GM18499 (cell line): Measurements from ENCODE around the gene KDM8.
"Not testable (repeated sequence)": the region's sequence is repeated elsewhere in the genome, so short reads cannot be mapped to it uniquely, and the experiment has no call there.

Experiments used
- ATAC-seq: cut with Tn5 transposase; IDR thresholded peaks from one replicate; pipeline ENCODE4 v1.9.1; 2021; ENCODE audit warnings: moderate number of reproducible peaks; ENCODE audit not compliant: insufficient read depth, unreplicated experiment

The KDM8 gene

DNA sequence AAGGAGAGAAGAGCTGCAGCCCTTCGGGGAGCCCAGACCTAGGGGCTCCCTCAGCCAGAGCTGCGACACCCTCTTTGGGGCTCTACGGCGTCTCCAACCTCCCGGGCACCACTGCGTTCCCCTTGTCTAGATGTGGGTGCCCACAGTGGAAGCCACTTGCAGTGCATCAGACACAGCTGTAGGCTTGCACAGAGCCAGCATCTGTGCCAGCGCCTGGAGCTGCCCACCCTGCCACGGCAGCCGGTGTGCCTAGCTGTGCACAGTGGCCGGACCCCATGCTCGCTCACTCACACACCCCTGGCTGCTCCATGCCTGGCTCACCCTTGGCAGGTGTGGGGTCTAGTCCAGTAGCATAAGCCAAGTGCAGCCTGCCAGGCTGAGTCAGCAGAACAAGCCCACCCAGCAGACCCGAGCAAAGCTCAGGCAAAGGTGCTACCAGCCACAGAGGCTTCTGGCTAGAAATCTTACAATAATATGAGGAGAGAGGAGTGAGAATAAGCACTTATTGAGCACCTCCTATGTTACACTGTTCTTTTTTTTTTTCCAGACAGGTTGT lies 12.9 kb upstream of the KDM8 start:
- ATAC-seq: no peak

DNA sequence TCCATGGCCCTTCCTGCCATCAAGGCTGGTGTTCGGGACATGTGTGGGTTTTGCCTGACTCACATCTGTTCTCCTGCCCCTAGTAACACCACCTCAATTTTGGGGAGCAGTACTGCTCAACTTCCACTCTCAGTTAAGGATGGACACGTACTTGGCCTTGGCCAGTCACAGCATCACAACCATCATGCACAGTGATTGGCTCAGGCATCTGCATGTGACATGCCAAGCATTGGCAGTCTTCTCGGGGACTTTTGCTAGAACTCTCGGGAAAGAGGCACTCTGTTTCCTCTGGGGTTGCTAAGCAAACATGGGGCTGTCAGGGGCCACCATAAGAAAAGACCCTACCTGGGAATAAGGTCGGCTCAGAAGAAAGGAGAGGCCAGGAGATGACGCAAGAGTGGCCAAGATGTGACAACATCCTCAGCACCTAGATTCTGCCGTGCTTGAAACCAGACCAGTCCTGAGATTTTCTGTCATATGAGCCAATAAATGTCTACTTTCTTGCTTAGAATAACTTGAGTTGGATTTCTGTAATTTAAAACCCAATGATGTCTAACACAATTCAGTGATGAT lies 11.9 kb upstream of the KDM8 start:
- no peak for ATAC-seq

DNA sequence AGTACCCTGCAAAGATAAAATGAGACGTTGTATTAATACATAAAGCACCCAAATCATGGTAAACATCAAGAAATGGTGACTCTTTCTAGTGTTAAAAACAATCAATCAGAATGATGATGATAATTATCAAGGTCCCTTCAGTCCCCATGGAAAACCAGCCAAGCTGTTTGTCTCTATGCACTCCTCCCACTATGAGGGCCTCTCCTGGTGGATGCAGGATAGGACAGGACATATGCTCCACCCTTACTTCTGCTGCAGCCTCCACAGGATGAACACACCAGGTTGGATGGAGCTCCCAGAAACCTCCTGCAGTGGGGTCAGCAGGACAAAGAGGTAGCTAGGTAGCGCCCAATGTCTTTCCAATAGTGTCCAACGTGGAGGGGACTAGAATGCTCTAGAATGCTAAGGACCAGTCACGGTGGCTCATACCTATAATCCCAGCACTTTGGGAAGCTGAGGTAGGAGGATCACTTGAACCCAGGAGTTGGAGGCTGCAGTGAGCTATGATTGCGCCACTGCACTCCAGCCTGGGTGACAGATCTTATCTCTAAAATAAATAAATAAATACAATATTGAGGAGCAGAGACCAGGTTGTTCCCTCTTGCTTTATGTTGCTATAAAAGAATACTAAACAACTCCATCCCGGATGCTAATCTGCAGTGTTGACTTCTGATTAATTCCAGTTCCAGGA lies 9.9 kb upstream of the KDM8 start:
- ATAC-seq: no peak

DNA sequence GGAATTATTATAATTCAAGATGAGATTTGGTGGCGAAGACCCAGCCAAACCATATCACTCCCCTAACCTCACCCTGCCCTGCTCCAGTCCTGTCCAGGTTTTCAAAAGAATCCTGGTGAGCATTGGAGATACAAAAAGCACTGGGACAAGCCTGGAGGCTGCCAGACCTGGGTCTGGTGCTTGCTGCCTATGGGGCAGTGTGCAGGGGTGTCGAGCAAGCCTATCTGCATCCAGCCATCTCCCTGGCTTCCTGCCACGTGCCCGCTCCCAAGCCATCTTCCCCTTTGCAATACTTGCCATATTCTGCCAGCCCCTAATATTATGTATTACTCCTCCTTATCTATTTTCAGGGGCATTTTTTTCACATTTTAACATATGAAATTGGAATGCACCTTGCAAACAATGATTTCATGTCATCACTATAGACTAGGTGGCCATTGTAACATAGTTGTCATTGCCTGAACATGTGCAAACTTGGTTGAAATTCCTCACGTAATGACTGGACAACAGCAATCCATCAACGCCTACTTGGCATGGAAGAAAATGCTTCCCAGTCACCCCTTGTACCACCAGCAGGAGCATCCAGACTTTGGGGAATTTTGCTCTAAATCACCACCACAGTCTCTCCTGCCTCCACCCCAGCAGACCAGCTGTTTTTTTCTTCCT lies 8.1 kb upstream of the KDM8 start:
- ATAC-seq: no peak

DNA sequence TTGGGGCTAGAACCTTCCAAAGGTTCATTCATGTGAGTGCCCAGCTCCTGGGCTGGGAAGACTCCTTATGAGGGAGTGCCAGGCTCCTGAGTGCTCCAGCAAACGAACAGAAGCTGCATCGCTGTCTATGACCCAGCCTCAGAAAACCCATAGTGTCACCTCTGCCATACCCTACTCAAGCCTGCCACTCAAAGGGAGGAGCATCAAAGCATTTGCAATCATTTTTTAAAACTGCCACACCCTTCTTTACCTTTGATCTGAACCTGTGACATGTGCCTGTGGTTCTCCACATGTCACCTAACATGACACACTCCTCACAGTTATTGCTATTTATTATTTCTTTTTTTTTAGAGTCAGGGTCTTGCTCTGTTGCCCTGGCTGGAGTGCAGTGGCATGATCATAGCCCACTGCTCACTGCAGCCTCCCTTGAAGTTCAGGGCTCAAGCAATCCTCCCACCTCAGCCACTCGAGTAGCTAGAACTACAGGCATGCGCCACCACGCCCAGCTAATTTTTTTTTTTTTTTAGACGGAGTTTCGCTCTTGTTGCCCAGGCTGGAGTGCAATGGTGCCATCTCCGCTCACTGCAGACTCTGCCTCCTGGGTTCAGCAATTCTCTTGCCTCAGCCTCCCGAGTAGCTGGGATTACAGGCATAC lies 7.3 kb upstream of the KDM8 start:
- no peak for ATAC-seq

DNA sequence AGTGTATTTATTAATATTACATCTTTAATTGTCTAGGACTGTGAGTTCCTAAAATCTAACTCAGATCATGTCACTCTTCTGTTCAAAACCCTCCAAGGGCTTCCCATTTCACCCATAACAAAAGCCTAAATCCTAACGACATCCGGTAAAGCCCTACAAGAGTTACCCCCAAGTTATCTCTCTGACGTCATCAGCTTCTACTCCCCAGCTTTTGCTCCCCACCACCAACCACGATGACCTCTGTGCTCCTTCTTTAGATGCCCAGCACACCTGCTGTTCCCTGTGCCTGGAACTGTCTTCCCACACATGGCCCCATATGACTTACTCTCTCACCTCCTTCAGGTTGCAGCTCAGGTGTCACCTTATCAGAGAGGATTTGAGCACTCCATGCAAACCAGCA lies 6.3 kb upstream of the KDM8 start:
- no peak for ATAC-seq

DNA sequence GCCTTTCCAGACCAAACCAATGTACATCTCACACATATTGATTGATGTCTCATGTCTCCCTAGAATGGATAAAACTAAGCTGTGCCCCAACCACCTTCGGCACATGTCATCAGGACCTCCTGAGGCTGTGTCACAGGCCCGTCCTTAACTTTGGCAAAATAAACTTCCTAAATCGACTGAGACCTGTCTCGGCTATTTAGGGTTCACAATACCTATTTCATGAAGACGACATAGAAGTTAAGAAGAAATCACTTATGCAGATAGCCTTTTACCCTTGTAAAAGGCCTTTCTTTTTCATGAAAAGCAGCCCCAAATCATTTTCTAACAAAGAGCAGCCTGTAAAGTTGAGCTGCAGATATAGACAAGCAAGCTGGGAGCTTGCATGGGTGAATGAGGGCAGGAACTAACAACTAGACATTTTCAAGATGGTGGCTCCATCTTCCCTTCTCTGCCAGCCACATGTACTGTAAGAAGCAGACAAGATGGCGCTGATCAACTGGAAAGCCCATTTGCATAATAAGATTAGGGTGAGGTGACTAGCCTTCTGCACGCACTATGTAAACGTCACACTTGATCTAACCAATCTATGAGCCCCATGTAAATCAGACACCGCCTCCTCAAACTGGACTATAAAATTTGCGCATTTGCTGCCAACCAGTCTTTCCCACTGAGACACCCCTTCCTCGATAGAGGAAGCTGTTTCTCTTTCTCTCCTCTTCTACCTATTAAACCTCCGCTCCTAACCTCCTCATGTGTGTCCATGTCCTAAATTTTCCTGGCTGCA lies 4.7 kb upstream of the KDM8 start:
- ATAC-seq: no peak

DNA sequence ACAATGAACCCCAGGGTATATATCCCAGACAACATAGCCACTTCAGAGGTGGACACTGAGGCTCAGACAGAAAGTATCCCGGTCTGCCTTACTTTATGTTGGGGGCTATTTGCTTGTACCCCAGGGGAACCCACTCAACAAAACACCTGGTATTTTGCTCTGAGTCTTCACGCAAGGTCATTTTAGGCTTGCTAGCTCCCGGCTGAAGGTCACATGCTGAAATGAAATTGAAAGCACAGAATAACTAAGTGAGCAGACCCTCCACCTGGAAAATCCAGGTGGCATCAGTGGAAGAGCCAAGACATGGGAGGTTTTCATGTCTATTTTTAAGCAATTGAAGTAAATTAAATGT lies 4.1 kb upstream of the KDM8 start:
- ATAC-seq: no peak

DNA sequence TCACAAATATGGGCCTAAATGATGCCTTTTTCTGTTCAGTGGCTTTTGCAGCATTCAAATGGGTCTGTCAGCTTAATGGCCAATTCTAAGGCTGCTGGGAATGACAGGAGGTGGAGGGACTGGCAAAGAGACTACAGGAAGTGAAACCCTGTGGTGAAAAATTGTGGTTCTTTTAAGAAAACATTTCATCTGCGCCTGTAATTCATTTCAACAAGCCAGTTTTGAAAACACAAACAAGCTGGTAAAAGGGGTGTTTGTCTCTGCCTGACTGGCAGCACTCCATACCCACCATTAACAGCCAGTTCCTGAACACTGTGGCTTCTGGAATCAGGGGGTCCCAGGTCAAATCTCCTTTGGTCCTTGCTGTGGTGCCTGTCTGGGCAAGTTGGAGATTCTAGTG lies 3.6 kb upstream of the KDM8 start:
- ATAC-seq: no peak

DNA sequence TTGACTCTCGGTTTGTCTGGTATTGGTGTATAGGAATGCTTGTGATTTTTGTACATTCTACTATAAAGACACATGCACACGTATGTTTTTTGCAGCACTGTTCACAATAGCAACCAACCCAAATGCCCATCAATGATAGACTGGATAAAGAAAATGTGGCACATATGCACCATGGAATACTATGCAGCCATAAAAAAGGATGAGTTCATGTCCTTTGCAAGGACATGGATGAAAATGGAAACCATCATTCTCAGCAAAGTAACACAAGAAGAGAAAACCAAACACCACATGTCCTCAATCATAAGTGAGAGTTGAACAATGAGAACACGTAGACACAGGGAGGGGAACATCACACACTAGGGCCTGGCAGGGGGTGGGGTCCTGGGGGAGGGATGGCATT lies 2.4 kb upstream of the KDM8 start:
- ATAC-seq: not testable (repeated sequence)

DNA sequence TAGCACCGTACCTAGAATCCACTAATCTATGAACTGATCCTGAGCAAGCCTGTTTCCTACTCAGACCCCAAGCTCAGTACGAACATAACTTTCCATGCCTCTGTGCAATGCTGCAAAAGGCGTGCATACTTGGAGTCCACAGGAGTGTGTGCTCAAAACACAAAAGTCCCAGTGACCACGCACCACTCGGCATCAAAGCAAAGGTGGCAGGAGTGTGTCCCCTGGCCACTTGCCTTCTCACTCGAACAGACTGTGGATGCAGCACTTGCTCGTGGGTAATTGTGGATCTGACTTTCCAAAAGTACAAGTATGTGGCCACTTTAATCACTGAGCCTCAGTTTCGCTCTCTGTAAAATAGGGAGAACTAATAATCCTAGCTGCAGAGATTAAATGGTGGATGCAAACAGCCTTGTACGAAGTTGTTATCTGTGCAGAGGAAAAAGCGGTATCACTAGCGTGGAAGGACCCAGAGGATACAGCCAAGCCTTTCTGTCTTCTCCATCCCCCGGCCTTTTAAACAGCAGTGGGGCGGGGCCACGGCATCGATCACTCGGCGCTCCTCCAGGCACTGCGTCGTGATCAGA lies 311 bp upstream of the KDM8 start:
- no peak for ATAC-seq

DNA sequence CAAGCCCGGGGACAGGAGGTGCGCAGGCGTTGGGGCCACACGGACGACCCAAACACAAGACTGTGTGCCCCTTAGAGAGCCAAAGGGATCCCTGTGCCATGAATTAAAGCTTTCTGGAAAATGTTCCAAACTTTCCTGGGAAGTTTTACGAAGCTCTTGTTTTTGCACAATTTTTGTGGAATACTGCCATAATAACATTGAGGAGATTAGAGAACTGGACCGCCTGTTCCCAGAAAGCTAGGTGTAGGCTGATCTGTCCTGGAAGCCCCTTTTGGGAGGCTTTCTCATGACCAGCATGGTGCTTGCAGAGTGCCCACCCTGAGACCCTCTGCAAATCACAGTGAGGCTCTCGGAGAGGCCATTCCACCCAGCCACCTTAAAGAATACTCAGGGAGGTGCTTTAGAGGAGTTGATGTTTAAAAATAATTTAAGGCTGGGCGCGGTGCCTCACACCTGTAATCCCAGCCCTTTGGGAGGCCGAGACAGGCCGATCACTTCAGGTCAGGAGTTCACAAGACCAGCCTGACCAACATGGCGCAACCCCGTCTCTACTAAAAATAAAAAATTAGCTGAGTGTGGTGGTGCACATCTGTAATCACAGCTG lies 1.1 kb downstream of the KDM8 start:
- no peak for ATAC-seq

DNA sequence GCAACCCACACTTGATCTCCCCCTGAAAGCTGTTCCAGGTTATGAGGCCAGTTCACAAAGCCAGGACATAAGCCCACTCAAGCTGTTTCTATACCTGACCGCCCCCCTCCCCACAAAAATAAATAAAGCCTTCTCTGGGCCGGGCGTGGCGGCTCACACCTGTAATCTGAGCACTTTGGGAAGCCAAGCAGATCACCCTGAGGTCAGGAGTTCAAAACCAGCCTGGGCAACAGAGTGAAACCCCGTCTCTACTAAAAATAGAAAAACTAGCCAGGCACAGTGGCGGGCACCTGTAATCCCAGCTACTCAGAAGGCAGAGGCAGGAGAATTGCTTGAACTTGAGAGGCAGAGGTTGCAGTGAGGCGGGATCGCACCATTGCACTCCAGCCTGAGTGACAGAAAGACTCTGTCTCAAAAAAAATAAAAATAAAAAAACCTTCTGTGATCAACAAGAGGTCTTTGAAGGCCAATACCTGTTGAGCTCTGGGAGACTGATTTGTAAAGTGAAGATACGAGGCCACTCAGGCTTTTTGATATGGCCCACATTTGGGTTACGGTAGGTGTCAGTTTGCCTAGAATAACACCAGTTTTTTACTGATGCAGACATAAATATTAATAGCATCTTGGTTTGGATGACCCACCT lies 2.2 kb downstream of the KDM8 start:
- ATAC-seq: no peak

DNA sequence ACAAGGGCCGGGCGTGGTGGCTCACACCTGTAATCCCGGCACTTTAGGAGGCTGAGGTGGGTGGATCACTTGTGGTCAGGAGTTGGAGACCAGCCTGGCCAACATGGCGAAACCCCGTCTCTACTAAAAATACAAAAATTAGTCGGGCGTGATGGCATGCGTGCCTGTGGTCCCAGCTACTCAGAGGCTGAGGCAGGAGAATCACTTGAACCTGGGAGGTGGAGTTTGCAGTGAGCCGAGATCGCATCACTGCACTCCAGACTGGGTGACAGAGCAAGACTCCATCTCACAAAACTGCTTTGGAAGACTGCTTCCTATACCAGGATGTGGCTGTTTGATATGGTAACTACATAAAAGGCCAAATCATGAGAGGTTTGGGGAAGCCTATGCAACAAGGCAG lies 3.8 kb downstream of the KDM8 start:
- ATAC-seq: not testable (repeated sequence)

DNA sequence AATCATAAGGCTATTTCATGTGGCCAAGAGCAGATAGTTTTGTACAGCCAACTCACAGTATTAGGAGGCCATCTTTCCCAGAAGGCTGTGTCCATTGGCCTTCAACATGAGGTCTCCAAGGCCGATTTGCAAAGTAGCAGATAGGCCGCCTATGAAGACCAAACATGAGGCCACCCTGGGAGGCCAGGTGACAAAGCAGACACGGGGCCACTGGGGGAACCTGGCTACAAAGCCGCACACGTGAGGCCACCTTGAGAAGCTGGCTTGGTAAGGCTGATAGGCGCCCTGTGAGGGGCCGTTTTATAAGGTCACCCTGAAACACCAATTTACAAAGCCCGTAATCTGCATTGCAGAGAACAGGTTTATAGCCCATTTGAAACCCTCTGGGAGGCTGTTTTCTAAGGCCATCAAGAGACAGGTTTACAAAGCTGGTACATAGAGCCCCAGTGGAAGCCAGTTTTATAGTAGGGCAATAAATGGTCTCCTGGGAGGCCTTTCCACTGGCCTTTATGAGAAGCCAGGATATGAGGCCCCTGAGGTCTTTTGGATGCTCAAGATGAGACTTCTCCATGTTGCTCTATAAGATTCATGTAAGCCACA lies 4.9 kb downstream of the KDM8 start:
- ATAC-seq: no peak

DNA sequence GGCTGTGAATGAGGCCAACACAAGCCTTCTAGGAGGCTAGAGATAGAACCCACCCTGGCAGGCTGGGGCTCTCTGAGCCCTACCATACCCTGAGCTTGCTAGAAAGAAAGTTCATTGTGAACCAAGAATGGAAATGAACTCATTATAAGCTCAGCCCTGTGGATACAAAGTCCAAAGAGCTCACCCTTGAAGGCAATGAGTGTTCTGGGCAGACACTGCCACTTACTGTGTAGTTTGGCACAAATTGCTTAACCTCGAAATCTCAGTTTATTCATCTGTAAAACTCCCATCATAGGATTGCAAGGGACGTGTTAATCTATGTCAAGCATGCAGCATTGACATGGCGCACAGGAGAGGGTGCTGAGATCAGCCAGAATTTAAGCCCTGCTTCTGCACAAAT lies 5.5 kb downstream of the KDM8 start:
- ATAC-seq: no peak

DNA sequence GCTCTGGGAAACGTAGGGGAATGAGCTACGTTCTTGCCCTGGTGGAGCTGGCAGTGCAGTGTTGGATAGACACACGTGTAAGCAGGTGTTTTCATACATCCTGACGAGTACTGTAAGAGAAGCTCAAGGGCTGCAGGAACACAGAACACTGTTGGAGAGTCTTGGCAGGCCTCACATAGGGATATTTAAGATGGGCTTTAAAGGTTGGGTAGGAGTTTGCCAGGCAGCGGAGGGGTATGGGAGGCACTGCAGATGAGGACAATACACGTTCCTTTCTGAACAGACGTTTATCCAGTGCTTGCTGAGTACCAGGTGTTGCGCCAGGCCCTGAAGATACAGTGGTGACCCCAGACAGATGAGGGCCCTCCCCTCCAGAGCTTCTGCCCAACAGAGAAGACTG lies 6.3 kb downstream of the KDM8 start:
- no peak for ATAC-seq

DNA sequence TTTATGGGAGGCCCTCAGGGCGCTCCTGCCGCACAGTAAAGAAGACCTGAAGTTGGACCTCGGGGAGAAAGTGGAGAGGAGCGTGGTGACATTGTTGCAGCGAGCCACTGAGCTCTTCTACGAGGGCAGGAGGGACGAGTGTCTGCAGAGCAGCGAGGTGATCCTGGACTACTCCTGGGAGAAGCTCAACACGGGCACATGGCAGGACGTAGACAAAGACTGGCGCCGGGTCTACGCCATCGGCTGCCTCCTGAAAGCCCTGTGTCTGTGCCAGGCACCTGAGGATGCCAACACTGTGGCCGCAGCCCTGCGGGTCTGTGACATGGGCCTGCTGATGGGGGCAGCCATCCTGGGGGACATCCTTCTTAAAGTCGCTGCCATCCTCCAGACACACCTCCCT lies 6.8 kb downstream of the KDM8 start:
- ATAC-seq: no peak

DNA sequence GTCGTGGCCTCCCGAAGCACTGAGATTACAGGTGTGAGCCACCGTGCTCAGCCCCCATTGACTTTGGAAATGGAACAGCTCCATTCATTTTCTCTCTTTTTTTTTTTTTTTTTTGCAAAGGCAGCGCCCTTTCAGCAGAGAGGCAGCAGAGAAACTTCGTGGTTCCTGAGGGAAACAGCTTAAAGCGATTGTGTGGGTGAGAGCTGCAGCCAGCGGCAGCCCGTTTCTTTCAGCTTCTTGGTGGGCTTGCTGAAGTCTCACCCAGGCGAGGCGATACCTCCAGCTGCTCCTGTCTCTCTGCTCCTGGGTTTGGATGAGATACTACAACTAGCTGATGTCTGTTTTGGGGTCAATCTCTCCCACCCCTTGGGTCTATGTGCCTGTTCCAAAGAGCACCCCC lies 7.7 kb downstream of the KDM8 start:
- no peak for ATAC-seq
